Measurements from ENCODE around the gene PAN2.

The PAN2 gene, protein sequence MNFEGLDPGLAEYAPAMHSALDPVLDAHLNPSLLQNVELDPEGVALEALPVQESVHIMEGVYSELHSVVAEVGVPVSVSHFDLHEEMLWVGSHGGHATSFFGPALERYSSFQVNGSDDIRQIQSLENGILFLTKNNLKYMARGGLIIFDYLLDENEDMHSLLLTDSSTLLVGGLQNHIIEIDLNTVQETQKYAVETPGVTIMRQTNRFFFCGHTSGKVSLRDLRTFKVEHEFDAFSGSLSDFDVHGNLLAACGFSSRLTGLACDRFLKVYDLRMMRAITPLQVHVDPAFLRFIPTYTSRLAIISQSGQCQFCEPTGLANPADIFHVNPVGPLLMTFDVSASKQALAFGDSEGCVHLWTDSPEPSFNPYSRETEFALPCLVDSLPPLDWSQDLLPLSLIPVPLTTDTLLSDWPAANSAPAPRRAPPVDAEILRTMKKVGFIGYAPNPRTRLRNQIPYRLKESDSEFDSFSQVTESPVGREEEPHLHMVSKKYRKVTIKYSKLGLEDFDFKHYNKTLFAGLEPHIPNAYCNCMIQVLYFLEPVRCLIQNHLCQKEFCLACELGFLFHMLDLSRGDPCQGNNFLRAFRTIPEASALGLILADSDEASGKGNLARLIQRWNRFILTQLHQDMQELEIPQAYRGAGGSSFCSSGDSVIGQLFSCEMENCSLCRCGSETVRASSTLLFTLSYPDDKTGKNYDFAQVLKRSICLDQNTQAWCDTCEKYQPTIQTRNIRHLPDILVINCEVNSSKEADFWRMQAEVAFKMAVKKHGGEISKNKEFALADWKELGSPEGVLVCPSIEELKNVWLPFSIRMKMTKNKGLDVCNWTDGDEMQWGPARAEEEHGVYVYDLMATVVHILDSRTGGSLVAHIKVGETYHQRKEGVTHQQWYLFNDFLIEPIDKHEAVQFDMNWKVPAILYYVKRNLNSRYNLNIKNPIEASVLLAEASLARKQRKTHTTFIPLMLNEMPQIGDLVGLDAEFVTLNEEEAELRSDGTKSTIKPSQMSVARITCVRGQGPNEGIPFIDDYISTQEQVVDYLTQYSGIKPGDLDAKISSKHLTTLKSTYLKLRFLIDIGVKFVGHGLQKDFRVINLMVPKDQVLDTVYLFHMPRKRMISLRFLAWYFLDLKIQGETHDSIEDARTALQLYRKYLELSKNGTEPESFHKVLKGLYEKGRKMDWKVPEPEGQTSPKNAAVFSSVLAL

DNA sequence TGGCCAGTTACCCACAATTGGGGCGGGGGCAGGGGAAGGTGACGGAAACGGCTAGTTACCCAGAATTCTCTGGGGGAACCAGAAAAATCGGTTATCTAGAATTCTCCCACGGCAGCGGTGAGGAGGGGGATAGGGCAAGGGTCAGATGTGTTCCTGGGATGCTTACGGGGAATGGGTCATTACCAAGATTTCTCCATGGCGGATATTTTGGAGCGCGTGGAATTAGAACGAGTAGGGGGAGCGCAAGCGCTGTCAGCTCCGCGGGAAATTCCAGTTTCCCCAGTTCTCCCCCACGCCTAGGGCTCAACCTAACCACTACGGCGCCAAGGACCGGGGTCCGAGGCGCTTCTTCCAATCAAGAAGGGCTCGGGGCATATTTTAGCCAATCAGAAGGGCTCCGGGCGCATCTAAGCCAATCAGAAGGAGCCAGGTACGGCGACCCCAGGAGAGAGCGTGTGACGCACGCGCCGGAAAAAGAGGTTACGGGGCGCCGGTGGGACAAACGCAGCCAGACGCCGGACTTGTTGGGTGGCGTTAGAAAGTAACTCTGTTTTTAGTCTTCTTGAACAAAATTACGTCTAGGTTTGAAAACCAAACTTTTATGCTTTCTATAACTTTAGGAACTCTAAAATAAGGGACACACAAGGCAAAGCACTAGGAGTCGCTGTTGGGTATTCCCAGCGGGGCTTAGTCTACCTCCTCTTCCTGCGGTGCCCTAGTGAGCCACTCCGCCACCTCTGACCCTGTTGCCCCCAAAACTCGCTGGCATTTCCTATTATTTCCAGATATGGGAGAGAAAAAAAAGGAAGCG, at the start of gene PAN2:
Gene PAN2, minus strand, starts transcription at position 322 of the 811 bp plus-strand sequence. CDS start 906 bp downstream, outside the sequence.
- Histone ChIP-seq H3K27ac (peak within 1 kb of the TSS; percentile 68 to 97 (median 92)), H3K4me3 (peak within 1 kb of the TSS; percentile 38 to 58 (median 48))

DNA sequence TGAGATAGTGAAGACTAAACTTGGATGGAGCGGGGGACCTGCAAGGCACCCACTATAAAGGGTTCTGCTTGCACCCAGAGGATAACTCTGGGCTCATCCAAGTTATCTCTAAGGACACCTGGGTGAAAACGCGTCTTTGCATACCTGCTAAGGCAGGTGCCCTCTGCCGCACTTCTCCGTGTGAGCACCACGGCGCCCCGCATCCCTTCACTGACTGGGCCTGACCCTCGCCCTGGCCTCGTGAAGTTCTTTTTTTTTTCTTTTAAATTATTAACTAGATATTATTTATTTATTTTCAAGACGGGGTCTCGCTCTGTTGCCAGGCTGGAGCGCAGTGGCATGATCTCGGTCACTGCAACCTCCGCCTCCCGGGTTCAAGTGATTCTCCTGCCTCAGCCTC, 48.8 kb upstream of the PAN2 start:
- no peak overlapping the region for H3K27ac ChIP-seq
- H3K4me3 ChIP-seq = no peak overlapping the region

DNA sequence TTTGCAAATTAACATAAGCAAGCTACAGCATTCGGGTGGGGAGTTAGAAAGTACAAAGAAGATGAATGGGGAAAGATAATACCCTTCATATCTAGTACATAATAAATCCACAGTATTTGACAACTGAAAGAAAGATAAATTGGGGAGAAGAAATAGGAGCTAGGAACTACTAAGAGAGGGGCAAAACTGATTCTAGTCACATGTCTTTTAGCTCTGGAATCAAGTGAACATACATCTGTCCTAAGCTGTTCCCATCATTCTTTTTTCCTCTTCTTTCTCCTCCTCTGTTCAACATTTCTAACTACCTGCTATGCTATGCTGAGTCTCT, 44.2 kb upstream of the PAN2 start:
- H3K4me3 ChIP-seq = no peak overlapping the region
- H3K27ac ChIP-seq = no peak overlapping the region

DNA sequence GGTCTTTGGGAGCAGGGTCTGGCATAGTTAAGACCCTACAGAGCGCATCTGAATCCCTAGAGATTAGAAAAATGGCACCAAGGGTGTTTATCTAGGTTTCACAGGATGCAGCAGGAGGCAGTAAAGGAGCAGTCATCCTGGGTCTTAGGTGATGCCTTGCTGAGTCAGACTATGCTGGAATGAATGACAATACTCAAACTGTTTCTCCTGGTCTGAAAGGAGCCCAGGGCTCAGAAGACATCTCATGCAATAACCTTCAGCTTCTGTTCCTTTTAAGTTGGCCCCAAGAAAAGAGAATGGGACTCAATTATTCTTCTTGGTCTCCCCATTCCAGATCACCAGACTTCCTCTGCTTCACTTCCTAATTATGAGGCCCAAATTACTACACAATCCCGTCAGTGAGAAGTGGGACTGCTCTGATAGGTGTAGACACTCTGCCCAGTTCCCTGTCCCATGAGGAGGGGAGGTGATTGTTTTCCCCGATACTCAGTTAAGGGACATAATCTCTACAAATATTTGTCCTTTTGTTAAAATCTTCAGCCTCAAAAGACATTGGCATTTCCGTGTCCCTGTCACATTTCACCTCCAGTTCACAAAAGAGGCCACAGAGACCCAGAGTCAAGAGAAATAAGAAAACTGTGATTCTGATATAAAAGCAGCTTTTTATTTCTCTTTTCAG, 43.6 kb upstream of the PAN2 start:
- H3K4me3 ChIP-seq = no peak overlapping the region
- H3K27ac ChIP-seq = no peak overlapping the region

DNA sequence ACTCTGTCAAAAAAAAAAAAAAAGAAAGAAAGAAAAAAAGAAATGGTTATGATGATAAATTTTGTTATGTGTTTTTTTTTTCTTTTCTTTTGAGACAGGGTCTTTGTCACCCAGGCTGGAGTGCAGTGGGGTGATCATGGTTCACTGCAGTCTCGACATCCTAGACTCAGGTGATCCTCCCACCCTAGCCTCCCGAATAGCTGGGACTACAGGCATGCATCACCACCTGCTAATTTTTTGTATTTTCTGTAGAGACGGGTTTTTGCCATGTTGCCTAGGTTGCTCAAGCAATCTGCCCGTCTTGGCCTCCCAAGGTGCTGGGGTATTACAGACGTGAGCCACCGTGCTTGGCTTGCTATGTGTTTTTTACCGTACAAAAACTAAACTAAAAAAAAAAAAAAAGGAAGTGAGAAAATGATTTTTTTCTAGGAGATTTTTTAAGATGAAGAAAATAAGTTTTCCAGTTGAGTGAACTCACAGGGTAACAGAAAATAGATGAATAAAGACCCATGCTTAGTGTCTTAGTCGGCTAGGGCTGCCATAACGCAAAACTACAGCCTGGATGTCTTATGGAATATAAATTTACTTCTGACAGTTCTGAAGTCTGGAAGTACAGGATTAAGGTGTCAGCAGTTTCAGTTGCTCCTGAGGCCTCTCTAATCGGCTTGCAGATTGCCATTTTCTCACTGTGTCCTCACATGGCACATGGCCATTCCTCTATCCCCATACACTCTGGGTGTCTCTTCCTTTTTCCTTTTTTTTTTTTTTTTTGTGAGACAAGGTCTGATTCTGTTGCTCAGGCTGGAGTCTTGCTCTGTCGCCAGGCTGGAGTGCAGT, 42.0 kb upstream of the PAN2 start:
- Histone ChIP-seq H3K4me3 (no peak overlapping the region), H3K27ac (peak overlapping the region in 1 of 21 experiments; percentile 33)

DNA sequence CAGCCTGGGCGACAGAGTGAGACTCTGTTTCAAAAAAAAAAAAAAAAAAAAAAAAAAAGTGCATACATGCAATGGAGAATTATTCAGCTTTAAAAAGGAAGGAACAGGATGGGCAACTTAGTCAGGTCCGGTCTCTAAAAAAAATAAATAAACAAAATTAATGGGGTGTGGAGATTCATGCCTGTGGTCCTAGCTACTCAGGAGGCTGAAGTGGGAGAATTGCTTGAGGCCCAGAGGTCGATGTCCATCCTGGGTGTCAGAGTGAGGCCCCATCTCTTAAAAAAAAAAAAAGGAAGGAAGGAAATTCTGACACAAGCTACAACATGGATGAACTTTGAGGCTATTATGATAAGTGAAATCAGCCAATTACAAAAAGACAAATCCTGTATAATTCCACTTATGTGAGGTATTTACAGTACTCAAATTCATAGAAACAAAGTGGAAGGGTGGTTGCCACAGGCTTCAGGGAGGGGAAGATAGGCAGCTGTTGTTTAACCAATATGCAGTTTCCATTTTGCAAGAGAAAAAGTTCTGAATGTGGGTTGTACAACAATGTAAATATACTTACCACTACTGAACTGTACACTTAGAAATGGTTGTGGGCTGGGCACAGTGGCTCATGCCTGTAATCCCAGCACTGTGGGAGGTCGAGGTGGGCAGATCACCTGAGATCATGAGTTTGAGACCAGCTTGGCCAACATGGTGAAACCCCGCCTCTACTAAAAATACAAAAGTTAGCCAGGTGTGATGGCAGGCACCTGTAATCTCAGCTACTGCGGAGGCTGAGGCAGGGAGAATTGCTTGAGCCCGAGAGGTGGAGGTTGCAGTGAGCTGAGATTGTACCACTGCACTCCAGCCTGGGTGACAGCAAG, 41.2 kb upstream of the PAN2 start:
- peak overlapping the region in 1 of 21 experiments; percentile 33 for H3K27ac ChIP-seq
- H3K4me3 ChIP-seq = no peak overlapping the region

DNA sequence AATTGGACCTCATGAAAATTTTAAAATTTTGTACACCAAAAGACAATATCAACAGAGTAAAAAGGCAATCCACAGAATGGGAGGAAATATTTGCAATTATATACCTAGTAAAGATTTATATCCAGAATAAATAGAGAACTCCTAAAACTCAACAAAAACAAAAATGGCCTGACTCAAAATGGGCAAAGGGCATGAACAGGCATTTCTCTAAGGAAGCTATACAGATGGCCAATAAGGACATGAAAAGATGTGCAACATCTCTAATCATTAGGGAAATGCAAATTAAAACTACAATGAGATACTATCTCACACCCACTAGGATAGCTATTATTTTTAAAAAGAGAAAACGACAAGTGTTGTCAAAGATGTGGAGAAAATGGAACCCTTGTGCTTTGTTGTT, 39.7 kb upstream of the PAN2 start:
- Histone ChIP-seq H3K4me3 (no peak overlapping the region), H3K27ac (no peak overlapping the region)

DNA sequence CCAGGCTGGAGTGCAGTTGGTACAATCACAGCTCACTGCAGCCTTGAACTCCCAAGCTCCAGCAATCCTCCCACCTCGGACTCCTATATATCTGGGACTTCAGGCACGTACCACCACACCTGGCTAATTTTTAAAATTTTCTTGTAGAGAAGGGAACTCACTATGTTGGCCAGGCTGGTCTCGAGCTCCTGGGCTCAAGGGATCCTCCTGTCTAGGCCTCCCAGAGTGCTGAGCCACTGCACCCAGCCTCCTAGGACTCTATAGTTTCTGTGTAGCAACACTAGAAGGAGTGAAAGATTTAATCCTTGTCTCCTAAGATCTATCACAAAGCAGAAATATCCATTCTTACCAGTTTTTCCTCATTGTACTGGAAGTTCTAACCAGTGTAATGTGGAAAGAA, 33.1 kb upstream of the PAN2 start:
- Histone ChIP-seq H3K27ac (no peak overlapping the region), H3K4me3 (no peak overlapping the region)

DNA sequence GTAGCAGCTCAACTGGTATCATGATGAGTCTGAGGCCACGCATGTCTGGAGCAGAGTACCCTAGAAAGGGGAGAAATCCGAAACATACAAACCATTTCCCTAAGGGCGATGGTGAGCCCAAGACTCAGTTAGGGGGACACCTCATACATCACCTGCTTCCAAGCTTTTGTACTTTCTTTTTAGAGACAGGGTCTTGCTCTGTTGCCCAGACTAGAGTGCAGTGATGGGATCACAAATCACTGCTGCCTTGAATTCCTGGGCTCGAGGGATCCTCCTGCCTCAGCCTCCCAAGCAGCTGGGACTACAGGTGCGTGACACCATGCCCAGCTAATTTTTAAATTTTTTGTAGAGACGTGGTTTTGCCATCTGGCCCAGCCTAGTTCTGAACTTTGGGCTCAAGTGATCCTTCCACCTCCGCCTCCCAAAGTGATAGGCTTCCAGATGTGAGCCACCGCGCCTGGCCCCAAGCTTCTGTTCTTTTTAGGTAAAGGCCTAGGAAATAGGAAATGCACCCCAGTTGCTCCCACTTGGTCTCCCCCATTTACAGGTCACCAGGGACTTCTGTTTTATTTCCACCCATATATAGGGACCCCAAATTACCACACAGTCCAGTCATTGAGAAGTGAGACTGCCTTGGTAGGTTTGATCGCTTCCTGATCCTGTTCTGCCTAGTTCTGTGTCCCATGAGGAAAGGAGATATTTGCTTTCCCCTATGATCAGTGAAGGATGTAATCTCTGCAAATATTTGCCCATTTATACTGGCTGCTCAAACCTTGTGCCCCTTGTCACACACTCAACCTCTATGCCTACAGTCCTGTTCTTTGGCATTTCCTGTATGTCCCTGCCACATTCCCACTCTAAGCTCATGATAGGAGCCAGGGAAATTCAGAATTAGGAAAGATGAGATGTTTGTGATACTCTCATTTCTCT, 28.6 kb upstream of the PAN2 start, which contains the start of gene APOF:
Gene APOF, minus strand, starts transcription at position 728 of the 930 bp plus-strand sequence. Its CDS starts 112 bp downstream, at position 616.
- no peak within 1 kb of the TSS for H3K27ac ChIP-seq
- no peak within 1 kb of the TSS for H3K4me3 ChIP-seq

DNA sequence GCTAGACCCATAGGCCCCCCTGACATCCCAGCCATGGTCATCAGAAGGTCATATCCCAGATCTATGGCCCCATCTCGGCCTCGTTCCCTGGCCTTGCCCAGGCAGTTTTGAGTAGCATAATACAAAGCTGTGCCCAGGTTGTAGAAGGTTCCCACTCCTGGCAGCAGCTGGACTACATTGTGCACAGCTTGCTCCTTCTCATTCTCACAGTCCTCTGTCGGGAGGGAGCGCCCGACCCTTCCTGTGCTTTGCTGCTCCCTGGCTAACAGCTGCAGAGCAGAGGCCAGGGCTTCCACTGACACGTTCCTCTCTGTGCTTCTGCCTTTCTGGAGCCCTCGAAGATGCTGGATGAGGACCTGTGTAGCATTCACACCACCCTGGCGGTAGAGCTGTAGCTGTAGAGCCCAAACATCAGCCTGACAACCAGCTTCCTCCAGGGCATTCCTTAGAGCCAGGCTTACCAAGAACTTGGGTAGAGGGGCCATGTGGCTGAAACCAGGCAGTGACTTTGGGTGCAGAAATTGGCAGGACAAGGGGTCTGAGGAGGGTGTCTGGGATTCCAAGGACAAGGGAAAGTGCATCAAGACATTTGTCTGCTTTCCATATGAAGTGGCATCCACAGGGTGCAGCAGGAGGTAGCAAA, 27.8 kb upstream of the PAN2 start:
- no peak overlapping the region for H3K27ac ChIP-seq

DNA sequence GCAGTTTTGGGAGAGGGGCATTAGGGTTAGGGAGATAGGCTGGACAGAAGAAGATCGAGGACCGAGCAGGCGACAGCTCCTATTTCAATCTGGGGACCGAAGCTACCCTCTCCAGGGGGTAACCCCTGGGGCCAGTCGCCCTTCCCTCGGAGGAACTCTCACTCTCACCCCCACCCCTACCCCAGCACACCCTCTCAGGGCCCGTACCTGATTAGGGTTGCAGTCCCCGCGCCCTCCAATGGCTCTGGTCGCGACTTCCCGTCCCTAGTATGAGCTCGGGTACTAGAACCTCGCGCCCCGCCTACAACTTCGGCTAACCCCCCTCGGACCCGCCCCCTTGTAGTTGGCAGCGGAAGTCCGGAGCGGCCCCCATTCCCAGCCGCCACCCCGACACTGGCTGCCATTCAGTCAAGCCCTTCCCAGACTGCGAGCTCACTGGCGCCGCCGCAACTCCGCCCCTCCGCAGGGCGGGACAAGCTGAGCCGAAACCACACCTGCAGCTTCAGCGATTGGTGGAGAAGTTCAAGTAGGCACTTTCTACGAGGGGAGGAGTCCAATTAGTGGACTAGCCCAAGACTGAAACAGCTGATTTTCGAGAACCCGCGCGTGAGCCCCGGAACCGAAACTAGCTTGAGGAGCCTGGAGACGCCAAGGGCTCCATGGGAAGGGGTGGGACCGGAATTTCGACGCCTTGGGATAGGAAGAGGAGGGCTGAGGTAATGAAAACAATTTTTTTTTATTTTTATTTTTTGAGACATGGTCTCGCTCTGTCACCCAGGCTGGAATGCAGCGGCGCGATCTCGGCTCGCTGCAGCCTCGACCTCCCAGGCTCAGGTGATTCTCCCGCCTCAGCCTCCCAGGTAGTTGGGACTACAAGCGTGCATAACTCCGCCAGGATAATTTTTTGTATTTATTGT, 26.3 kb upstream of the PAN2 start, which contains the start of gene STAT2:
Gene STAT2, minus strand, starts transcription at position 257 of the 917 bp plus-strand sequence. CDS start 3,536 bp downstream, outside the sequence.
- Histone ChIP-seq H3K4me3 (peak within 1 kb of the TSS; percentile 59 to 89 (median 70)), H3K27ac (peak within 1 kb of the TSS; percentile 61 to 97 (median 90))

More for the DNA sequence above, 27.8 kb upstream of the PAN2 start:
- no peak overlapping the region for H3K4me3 ChIP-seq

DNA sequence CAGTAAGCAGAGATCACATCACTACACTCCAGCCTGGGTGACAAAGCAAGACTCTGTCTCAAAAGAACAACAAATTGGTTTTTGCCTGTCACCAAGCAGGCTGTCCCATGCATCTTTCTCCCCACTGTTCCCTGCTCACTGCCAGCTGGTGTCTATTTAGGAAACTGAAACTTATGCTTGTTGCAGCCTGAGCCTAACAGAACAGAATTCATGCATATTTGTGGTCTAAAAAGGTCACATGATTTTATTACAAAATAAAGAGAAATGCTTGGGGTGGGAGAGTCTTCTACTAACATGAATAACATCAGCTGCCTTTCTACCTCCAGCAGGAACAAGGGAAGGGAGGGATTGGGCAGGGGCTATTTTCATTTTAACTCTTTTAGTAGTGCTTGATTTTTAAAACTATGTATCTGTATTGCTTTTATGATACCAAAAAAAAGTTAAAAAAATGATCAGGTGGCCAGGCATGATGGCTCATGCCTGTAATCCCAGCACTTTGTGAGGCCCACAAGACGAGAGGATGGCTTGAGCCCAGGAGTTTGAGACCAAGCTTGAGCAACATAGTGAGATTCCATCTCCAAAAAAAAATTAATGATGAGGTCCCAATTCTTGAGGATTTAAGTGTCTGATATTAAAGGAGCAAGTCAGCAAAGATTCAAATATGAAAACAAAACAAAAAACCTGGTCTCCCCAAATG, 25.2 kb upstream of the PAN2 start:
- Histone ChIP-seq H3K4me3 (peak overlapping the region; percentile 59 to 89 (median 70)), H3K27ac (peak overlapping the region in 20 of 21 experiments; percentile 77 to 97 (median 90))

DNA sequence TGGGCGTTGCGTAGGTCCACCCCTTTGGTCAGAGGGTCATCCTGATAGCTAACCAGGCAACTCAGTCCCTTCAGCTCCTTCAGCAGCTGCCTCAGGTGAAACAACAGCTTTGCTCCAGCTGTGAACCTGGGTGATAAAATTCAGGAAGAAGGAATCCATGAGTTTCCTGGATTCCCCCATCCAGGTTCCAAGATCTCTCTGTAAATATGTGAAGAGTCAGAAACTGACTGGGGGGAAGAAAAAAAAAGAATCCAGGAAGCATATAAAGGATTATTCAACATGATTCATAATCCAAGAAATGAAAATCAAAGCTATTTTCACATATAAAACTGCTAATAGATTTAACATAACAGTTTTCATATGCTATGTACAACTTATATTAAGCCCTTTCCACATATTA, 17.5 kb upstream of the PAN2 start:
- no peak overlapping the region for H3K27ac ChIP-seq
- H3K4me3 ChIP-seq = no peak overlapping the region

DNA sequence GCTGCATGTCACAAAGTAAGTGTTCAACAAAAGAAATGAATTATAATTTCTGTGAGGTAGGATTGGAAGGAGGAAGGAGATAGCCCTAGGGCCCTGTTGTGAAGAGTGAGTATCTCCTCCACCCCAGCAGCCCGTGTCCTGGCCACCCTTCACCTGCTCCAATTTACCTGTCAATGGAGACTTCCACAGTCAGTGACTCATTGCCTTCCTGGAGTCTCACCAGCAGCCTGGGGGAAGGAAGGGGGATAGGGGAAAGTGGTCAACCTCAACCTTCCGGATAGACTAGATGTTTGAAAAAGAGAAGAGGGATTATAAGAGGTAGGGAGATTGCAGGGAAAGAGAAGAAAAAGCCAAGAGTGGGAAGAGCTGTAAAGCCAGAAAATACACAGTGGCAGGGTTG, 16.9 kb upstream of the PAN2 start:
- Histone ChIP-seq H3K27ac (no peak overlapping the region), H3K4me3 (no peak overlapping the region)
